ENCODE results near the gene RASGRF1.

GRCh38 chr15:79115986-79116665 lies 25.5 kb upstream of the RASGRF1 start:
- TF ChIP-seq CTCF (conservative IDR thresholded peaks at IDR 0.05; ENCODE audit: low read depth in 2 of 2) (no peak), POLR2AphosphoS5 (IDR thresholded peaks at IDR 0.05; ENCODE audit: low read depth) (no peak)

All from GM23338 (cell line).